ENCODE data around the gene FBXL12.
"Not testable (repeated sequence)": the region's sequence is repeated elsewhere in the genome, so short reads cannot be mapped to it uniquely, and the experiment has no call there.

Gene FBXL12

GRCh38 chr19:9838324-9838723, 19.4 kb upstream of the FBXL12 start:
- no peak for DNase-seq

- DNase-seq, result no peak
These were observed 17.1 kb upstream of the FBXL12 start for GRCh38 chr19:9836021-9836420.

- no peak for DNase-seq
These were observed 16.6 kb upstream of the FBXL12 start for GRCh38 chr19:9835507-9835949.

GRCh38 chr19:9834726-9835506, 16.0 kb upstream of the FBXL12 start, which contains the start of gene PIN1:
TSS of gene PIN1 (plus strand) at chr19:9835318. CDS start at chr19:9835345, 27 bp downstream.
- peak; percentile 99 for DNase-seq

GRCh38 chr19:9834307-9834725, 15.4 kb upstream of the FBXL12 start:
- no peak for DNase-seq

- DNase-seq, result no peak
These were observed 9.7 kb upstream of the FBXL12 start for GRCh38 chr19:9828551-9829063.

GRCh38 chr19:9827289-9828238, 8.7 kb upstream of the FBXL12 start, which contains the start of gene UBL5:
TSS of gene UBL5 (plus strand) at chr19:9827918. CDS start at chr19:9828338, 420 bp downstream.
- peak; percentile 95 for DNase-seq

GRCh38 chr19:9823816-9824215, 4.9 kb upstream of the FBXL12 start:
- DNase-seq, result no peak

- DNase-seq, result not testable (repeated sequence)
These were observed 1.2 kb upstream of the FBXL12 start for GRCh38 chr19:9820034-9820433.

- no peak for DNase-seq
These were observed 674 bp upstream of the FBXL12 start for GRCh38 chr19:9819596-9819909.

- no peak for DNase-seq
These were observed 625 bp downstream of the FBXL12 start for GRCh38 chr19:9818175-9818733.

GRCh38 chr19:9811139-9811538, 7.7 kb downstream of the FBXL12 start:
- DNase-seq, result no peak

GRCh38 chr19:9808855-9809824, 9.7 kb downstream of the FBXL12 start:
- no peak for DNase-seq

- DNase-seq, result no peak
These were observed 12.1 kb downstream of the FBXL12 start for GRCh38 chr19:9806803-9807202.

GRCh38 chr19:9801976-9802375, 16.9 kb downstream of the FBXL12 start:
- DNase-seq, result no peak

GRCh38 chr19:9799162-9799561, 19.7 kb downstream of the FBXL12 start:
- peak; percentile 26 for DNase-seq

- DNase-seq, result no peak
These were observed 21.0 kb downstream of the FBXL12 start for GRCh38 chr19:9797871-9798270.

GRCh38 chr19:9796113-9796773, 22.6 kb downstream of the FBXL12 start:
- DNase-seq, result peak; percentile 87

- peak; percentile 56 for DNase-seq
These were observed 25.7 kb downstream of the FBXL12 start for GRCh38 chr19:9793071-9793591.

- peak; percentile 86 for DNase-seq
These were observed 26.4 kb downstream of the FBXL12 start for GRCh38 chr19:9792206-9793070.

Data from activated CD4-positive, alpha-beta T cell treated with anti-CD3 and anti-CD28 coated beads, Interleukin-2, Interleukin-6, amounts not matched to agents 100 ng/mL and 50 ng/mL, durations not matched to agents 16 hours and 8 hours (primary cell).